A673 (cell line): ENCODE data around the gene CCDC89.

Experiments
- CTCF ChIP-seq: fragments of 300-800, 200-600 bp; sonication (generic); conservative IDR thresholded peaks from 2 replicates; pipeline ENCODE4 v1.5.1; 2017; ENCODE audit warnings: low read depth, mild to moderate bottlenecking, antibody characterized with exemption, low read length, moderate library complexity, mixed read lengths
- EZH2 ChIP-seq: fragments of 200-600 bp; sonication (generic); IDR thresholded peaks from 2 replicates; pipeline ENCODE4 v1.6.1; 2017; ENCODE audit warnings: borderline replicate concordance, low read depth, mild to moderate bottlenecking, mixed read lengths, antibody characterized with exemption, low read length; ENCODE audit not compliant: poor library complexity, severe bottlenecking

GRCh38 chr11:85724748-85725465 is 38.9 kb upstream of the CCDC89 start:
- TF ChIP-seq CTCF (no peak), EZH2 (no peak)
